K562 (cell line): Measurements from ENCODE around the gene MAB21L1. TPM values are rescaled to one million over a fixed set of nuclear protein-coding genes. Genes with fewer than 3 reads are reported as not detected.

Experiments used
- ATAC-seq: fragments of 200-7000 bp; cut with Tn5 transposase; 3 replicates; pipeline ENCODE4 v1.9.1; 2020; ENCODE audit warnings: moderate library complexity
- BruUV-seq: library from RNA; stranded (reverse); fragments of 400-500 nt; replicated peaks from 2 replicates; lab custom pipeline; 2021; lab: Mats Ljungman, UMichigan
- CTCF ChIA-PET: fragments of 300-600 bp; formaldehyde crosslinking; extraction: SDS; loops from one replicate; lab custom pipeline; 2021; ENCODE audit warnings: low intra/inter-chr PET ratio; lab: Yijun Ruan, JAX
- POLR2A ChIA-PET: fragments of 300-600, 350-650 bp; sonication (Branson Sonifier 250); formaldehyde crosslinking; extraction: SDS; loops from one replicate; lab custom pipeline; 2021; ENCODE audit warnings: antibody characterized with exemption, inconsistent platforms; lab: Yijun Ruan, JAX
- DNase-seq, 4 experiments: peaks; one replicate each; pipeline versions ENCODE4 v3.0.0 to v3.0.0-alpha.2; 2011 to 2018; ENCODE audit warnings: low spot score in 3 of 4, mixed read lengths in 3 of 4; ENCODE audit errors: extremely low read depth in 1 of 4
- FAIRE-seq: peaks from 2 replicates; lab custom pipeline; 2011; peaks lifted over from hg19 to GRCh38; lab: Jason Lieb, UNC
- H2AFZ ChIP-seq: 2 replicates; pipeline ENCODE4 v1.6.0; 2011; ENCODE audit warnings: low read depth, low read length, control low read depth, inconsistent platforms
- H3K27ac ChIP-seq: fragments of 200-600 bp; 3 replicates; pipeline ENCODE4 v1.8.0; 2011; ENCODE audit warnings: low read depth, mild to moderate bottlenecking, control low read depth, inconsistent platforms, low read length, moderate library complexity, mixed read lengths; ENCODE audit errors: extremely low read depth
- H3K27me3 ChIP-seq, 2 experiments: fragments of 300-600 bp in 1 of 2; 2 replicates in 1 of 2; 3 replicates in 1 of 2; pipeline versions ENCODE4 v1.6.0 to v1.8.0; 2011; ENCODE audit warnings: inconsistent platforms in 2 of 2, low read length in 2 of 2, mild to moderate bottlenecking in 1 of 2, mixed read lengths in 1 of 2, moderate library complexity in 1 of 2; ENCODE audit not compliant: control insufficient read depth in 2 of 2, insufficient read depth in 2 of 2
- H3K36me3 ChIP-seq: fragments of 300-600 bp; 3 replicates; pipeline ENCODE4 v1.8.0; 2011; ENCODE audit warnings: mild to moderate bottlenecking, low read length, inconsistent platforms; ENCODE audit not compliant: control insufficient read depth, insufficient read depth
- H3K4me1 ChIP-seq, 2 experiments: fragments of 200-600 bp in 1 of 2; replicated peaks in 1 of 2; 2 replicates in 1 of 2; 3 replicates in 1 of 2; pipeline versions ENCODE4 v1.5.1 to v1.8.0; 2011; ENCODE audit warnings: inconsistent platforms in 2 of 2, low read length in 2 of 2, mild to moderate bottlenecking in 1 of 2, mixed read lengths in 1 of 2, moderate library complexity in 1 of 2; ENCODE audit not compliant: control insufficient read depth in 2 of 2, insufficient read depth in 2 of 2
- H3K4me2 ChIP-seq: 2 replicates; pipeline ENCODE4 v1.6.1; 2011; ENCODE audit warnings: low read length, control low read depth, inconsistent platforms, mixed read lengths; ENCODE audit not compliant: insufficient read depth
- H3K4me3 ChIP-seq: fragments of 200-600 bp; sonication (generic), shearing (Covaris generic); 2 replicates; pipeline ENCODE4 v1.5.1; 2016; ENCODE audit warnings: control low read depth, inconsistent platforms
- H3K79me2 ChIP-seq: fragments of 200-600 bp; 3 replicates; pipeline ENCODE4 v1.8.0; 2011; ENCODE audit warnings: low read length, inconsistent platforms; ENCODE audit not compliant: control insufficient read depth, insufficient read depth
- H3K9ac ChIP-seq, 2 experiments: 2 replicates each; pipeline versions ENCODE4 v1.6.0 to v1.6.1; 2011; ENCODE audit warnings: low read depth in 2 of 2, low read length in 2 of 2, control low read depth in 1 of 2, inconsistent platforms in 1 of 2, mild to moderate bottlenecking in 1 of 2, mixed read lengths in 1 of 2; ENCODE audit not compliant: insufficient read depth in 1 of 2
- H3K9me1 ChIP-seq: one replicate; pipeline ENCODE4 v1.6.0; 2011; ENCODE audit warnings: inconsistent platforms, mild to moderate bottlenecking, low read length, moderate library complexity; ENCODE audit not compliant: control insufficient read depth, insufficient read depth
- H3K9me3 ChIP-seq: replicated peaks from 2 replicates; pipeline ENCODE4 v1.5.1; 2011; ENCODE audit warnings: low read depth, low read length, inconsistent platforms; ENCODE audit not compliant: control insufficient read depth, insufficient read depth
- H4K20me1 ChIP-seq: replicated peaks from 2 replicates; pipeline ENCODE4 v1.6.1; 2011; ENCODE audit warnings: low read length, inconsistent platforms, mixed read lengths; ENCODE audit not compliant: control insufficient read depth, insufficient read depth
- EP400 ChIP-seq: fragments of 450-650 bp; IDR thresholded peaks from 2 replicates; pipeline ENCODE4 v1.6.1; 2017; ENCODE audit warnings: antibody characterized with exemption, mild to moderate bottlenecking, moderate library complexity
- HNRNPUL1 ChIP-seq: fragments of 200-400 bp; formaldehyde crosslinking; IDR thresholded peaks from 2 replicates; pipeline ENCODE4 v1.6.1; 2017; ENCODE audit warnings: low read length
- POLR2AphosphoS5 ChIP-seq: IDR thresholded peaks from 2 replicates; pipeline ENCODE4 v1.6.1; 2011; ENCODE audit warnings: mild to moderate bottlenecking, low read depth, low read length, moderate library complexity; ENCODE audit not compliant: control insufficient read depth, insufficient read depth
- ZNF707 ChIP-seq: fragments of 250-450 bp; sonication (Bioruptor Pico); conservative IDR thresholded peaks from 2 replicates; pipeline ENCODE4 v1.8.0; 2022; ENCODE audit warnings: inconsistent platforms, mild to moderate bottlenecking, moderate library complexity
- WGBS: fragments of 100-300 bp; shearing (Covaris generic); methylation state at CpG from one replicate; pipeline ENCODE4 v1.1.6; 2016; ENCODE audit warnings: low coverage, mixed read lengths; ENCODE audit not compliant: insufficient coverage; ENCODE audit errors: missing lambda C conversion rate; 5-methylcytosine and 5-hydroxymethylcytosine counted together
- in situ Hi-C: fragments of 300-500 bp; cut with MboI; formaldehyde crosslinking; loops from 4 replicates; pipeline ENCODE4 v1.15.0; 2018; ENCODE audit warnings: inconsistent platforms, mixed read lengths
- intact Hi-C: fragments of 100-400 bp; cut with micrococcal nuclease; formaldehyde crosslinking; loops from 2 replicates; pipeline ENCODE4 v1.14.2; 2022
- polyA plus RNA-seq, 8 experiments: library from polyadenylated mRNA; depleted of rRNA in 4 of 8; stranded (reverse) in 5 of 8; unstranded in 3 of 8; fragments of >200 nt; fragmentation: Nextera tagmentation in 2 of 8; fragmentation: Illumina TruSeq in 1 of 8; extraction: Ambion mirVana in 2 of 8; extraction: Trizol in 1 of 8; gene quantifications; 2 replicates each; pipeline versions ENCODE4 v1.2.1 to v1.2.3, GENCODE V29; 2011 to 2014; ENCODE audit warnings: inconsistent platforms in 1 of 8, missing spikeins in 1 of 8
- total RNA-seq, 7 experiments: library from RNA; depleted of rRNA in 6 of 7; stranded (reverse); fragments of >200 nt in 6 of 7; fragmentation: Illumina TruSeq in 2 of 7; extraction: Trizol in 2 of 7; gene quantifications; 2 replicates each; pipeline versions ENCODE4 v1.2.1 to v1.2.3, GENCODE V29; 2011 to 2021; ENCODE audit warnings: low replicate concordance in 1 of 7
- TF ChIP-seq, protein P1 (sequence below), 3 experiments: fragments of 200-800 bp in 1 of 3; fragments of 250-450 bp in 1 of 3; fragments of 450-650 bp in 1 of 3; sonication (Bioruptor Pico) in 1 of 3; sonication (Bioruptor generic) in 1 of 3; formaldehyde crosslinking in 1 of 3; IDR thresholded peaks; 2 replicates each; pipeline versions ENCODE4 v1.6.1 to v1.8.0; 2016 to 2022; ENCODE audit warnings: mild to moderate bottlenecking in 2 of 3, missing genetic modification characterization in 2 of 3, missing compliant biosample characterization in 1 of 3, moderate library complexity in 1 of 3

The MAB21L1 gene
- total and polyA plus RNA-seq, 9 of the 15 experiments (the other 6 are each of a cell fraction or from before 2014, with no cell fraction given) = not detected

- intact Hi-C loops = no loop called here
- peaks cover 0 to 8% of the 10 kb centered on the region in 2 experiments; a peak in 2 of 5 replicates for H3K27me3 ChIP-seq
- H2AFZ ChIP-seq = no peak overlapping the region
- 8% methylated on average over 29 of the region's 51 CpGs for WGBS
- CTCF ChIA-PET = no interaction called here
- no peak overlapping the region for H3K27ac ChIP-seq
- H3K4me3 ChIP-seq = no peak overlapping the region
- H3K36me3 ChIP-seq = no peaks in the 10 kb centered on the region
- no peak for DNase-seq
- H3K79me2 ChIP-seq = no peaks in the 10 kb centered on the region
- H3K9ac ChIP-seq = no peak overlapping the region; a peak in 1 of 4 replicates
- BruUV-seq = no TSS peak
- no peaks in the 10 kb centered on the region for H4K20me1 ChIP-seq
- no peaks in the 10 kb centered on the region for H3K9me3 ChIP-seq
- TF ChIP-seq EP400 = no peak
- TF ChIP-seq, protein P1, sequence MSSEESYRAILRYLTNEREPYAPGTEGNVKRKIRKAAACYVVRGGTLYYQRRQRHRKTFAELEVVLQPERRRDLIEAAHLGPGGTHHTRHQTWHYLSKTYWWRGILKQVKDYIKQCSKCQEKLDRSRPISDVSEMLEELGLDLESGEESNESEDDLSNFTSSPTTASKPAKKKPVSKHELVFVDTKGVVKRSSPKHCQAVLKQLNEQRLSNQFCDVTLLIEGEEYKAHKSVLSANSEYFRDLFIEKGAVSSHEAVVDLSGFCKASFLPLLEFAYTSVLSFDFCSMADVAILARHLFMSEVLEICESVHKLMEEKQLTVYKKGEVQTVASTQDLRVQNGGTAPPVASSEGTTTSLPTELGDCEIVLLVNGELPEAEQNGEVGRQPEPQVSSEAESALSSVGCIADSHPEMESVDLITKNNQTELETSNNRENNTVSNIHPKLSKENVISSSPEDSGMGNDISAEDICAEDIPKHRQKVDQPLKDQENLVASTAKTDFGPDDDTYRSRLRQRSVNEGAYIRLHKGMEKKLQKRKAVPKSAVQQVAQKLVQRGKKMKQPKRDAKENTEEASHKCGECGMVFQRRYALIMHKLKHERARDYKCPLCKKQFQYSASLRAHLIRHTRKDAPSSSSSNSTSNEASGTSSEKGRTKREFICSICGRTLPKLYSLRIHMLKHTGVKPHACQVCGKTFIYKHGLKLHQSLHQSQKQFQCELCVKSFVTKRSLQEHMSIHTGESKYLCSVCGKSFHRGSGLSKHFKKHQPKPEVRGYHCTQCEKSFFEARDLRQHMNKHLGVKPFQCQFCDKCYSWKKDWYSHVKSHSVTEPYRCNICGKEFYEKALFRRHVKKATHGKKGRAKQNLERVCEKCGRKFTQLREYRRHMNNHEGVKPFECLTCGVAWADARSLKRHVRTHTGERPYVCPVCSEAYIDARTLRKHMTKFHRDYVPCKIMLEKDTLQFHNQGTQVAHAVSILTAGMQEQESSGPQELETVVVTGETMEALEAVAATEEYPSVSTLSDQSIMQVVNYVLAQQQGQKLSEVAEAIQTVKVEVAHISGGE (CRISPR knock-in tag; IDR thresholded peaks at IDR 0.05) = no peak
- no peak for TF ChIP-seq POLR2AphosphoS5
- no peak for TF ChIP-seq HNRNPUL1
- no peak for TF ChIP-seq ZNF707 (CRISPR knock-in tag)
- POLR2A ChIA-PET = no interaction called here
- H3K9me1 ChIP-seq = no peaks in the 10 kb centered on the region
- in situ Hi-C loops = no loop called here
- ATAC-seq = no peak
- FAIRE-seq = no peak
- no peak overlapping the region for H3K4me2 ChIP-seq
- no peaks in the 10 kb centered on the region for H3K4me1 ChIP-seq
Observed at GRCh38 chr13:35478271-35479037, 2.0 kb upstream of the MAB21L1 start.
